HUES48 (cell line): ENCODE measurements around the gene C12orf56.
A peak's percentile ranks its signal among the peaks of the same experiment; 100 is the strongest.

Experiments
- H3K27ac ChIP-seq: one replicate; pipeline ENCODE4 v1.7.0; 2013; ENCODE audit warnings: low read depth, low read length, inconsistent platforms
- H3K27me3 ChIP-seq: 2 replicates; pipeline ENCODE4 v1.6.1; 2013; ENCODE audit warnings: mild to moderate bottlenecking, low read length; ENCODE audit not compliant: control insufficient read depth, insufficient read depth
- H3K36me3 ChIP-seq: 2 replicates; pipeline ENCODE4 v1.6.1; 2013; ENCODE audit warnings: low read length; ENCODE audit not compliant: control insufficient read depth, insufficient read depth
- H3K4me1 ChIP-seq: 2 replicates; pipeline ENCODE4 v1.6.1; 2013; ENCODE audit warnings: mild to moderate bottlenecking, low read length; ENCODE audit not compliant: control insufficient read depth, insufficient read depth
- H3K4me3 ChIP-seq: 2 replicates; pipeline ENCODE4 v1.5.1; 2013; ENCODE audit warnings: mild to moderate bottlenecking, low read depth, low read length
- H3K9ac ChIP-seq: 2 replicates; pipeline ENCODE4 v1.6.1; 2013; ENCODE audit warnings: mild to moderate bottlenecking, low read depth, low read length, moderate library complexity
- H3K9me3 ChIP-seq: 2 replicates; pipeline ENCODE4 v1.6.1; 2013; ENCODE audit warnings: low read length; ENCODE audit not compliant: control insufficient read depth, insufficient read depth

The C12orf56 gene

GRCh38 chr12:64390275-64390851 lies at the start of gene C12orf56:
Gene C12orf56, minus strand, starts transcription at chr12:64390758. Its CDS starts 193 bp downstream, at chr12:64390565.
- peak within 1 kb of the TSS; percentile 47; the same call in 1 of the 2 replicates for H3K9ac ChIP-seq
- no peaks in the 10 kb centered on the region for H3K36me3 ChIP-seq

GRCh38 chr12:64440100-64440499 lies 49.5 kb upstream of the C12orf56 start:
- Histone ChIP-seq H3K4me1 (no peaks in the 10 kb centered on the region), H3K27me3 (no peaks in the 10 kb centered on the region), H3K36me3 (peaks cover 99% of the 10 kb centered on the region), H3K9me3 (no peaks in the 10 kb centered on the region), H3K9ac (no peak overlapping the region), H3K4me3 (no peak overlapping the region), H3K27ac (no peak overlapping the region)

More at GRCh38 chr12:64390275-64390851, at the start of gene C12orf56:
- Histone ChIP-seq H3K27me3 (peaks cover 12% of the 10 kb centered on the region), H3K4me3 (peak within 1 kb of the TSS; percentile 56), H3K4me1 (no peaks in the 10 kb centered on the region), H3K27ac (no peak within 1 kb of the TSS), H3K9me3 (no peaks in the 10 kb centered on the region)

- no peak overlapping the region; the same call in 1 of the 2 replicates for H3K9ac ChIP-seq
- peaks cover 100% of the 10 kb centered on the region for H3K36me3 ChIP-seq
- H3K4me1 ChIP-seq = no peaks in the 10 kb centered on the region
- H3K9me3 ChIP-seq = no peaks in the 10 kb centered on the region
- H3K4me3 ChIP-seq = no peak overlapping the region
- no peak overlapping the region for H3K27ac ChIP-seq
- H3K27me3 ChIP-seq = no peaks in the 10 kb centered on the region
Measured at GRCh38 chr12:64433915-64434314, 43.4 kb upstream of the C12orf56 start.

- H3K4me3 ChIP-seq = no peak overlapping the region
- no peak overlapping the region for H3K27ac ChIP-seq
- H3K4me1 ChIP-seq = no peaks in the 10 kb centered on the region
- no peak overlapping the region for H3K9ac ChIP-seq
- no peaks in the 10 kb centered on the region for H3K9me3 ChIP-seq
- no peaks in the 10 kb centered on the region for H3K27me3 ChIP-seq
- peaks cover 100% of the 10 kb centered on the region for H3K36me3 ChIP-seq
Measured at GRCh38 chr12:64431791-64432190, 41.2 kb upstream of the C12orf56 start.

GRCh38 chr12:64430886-64431285 lies 40.3 kb upstream of the C12orf56 start:
- no peaks in the 10 kb centered on the region for H3K27me3 ChIP-seq
- no peaks in the 10 kb centered on the region for H3K4me1 ChIP-seq
- no peaks in the 10 kb centered on the region for H3K9me3 ChIP-seq
- no peak overlapping the region for H3K4me3 ChIP-seq
- H3K36me3 ChIP-seq = peaks cover 100% of the 10 kb centered on the region
- no peak overlapping the region for H3K9ac ChIP-seq
- no peak overlapping the region for H3K27ac ChIP-seq

GRCh38 chr12:64428956-64429355 lies 38.4 kb upstream of the C12orf56 start:
- Histone ChIP-seq H3K27me3 (no peaks in the 10 kb centered on the region), H3K4me1 (no peaks in the 10 kb centered on the region), H3K27ac (no peak overlapping the region), H3K36me3 (peaks cover 100% of the 10 kb centered on the region), H3K9me3 (no peaks in the 10 kb centered on the region), H3K4me3 (no peak overlapping the region), H3K9ac (no peak overlapping the region)

GRCh38 chr12:64427988-64428387 lies 37.4 kb upstream of the C12orf56 start:
- Histone ChIP-seq H3K9me3 (no peaks in the 10 kb centered on the region), H3K36me3 (peaks cover 100% of the 10 kb centered on the region), H3K4me1 (no peaks in the 10 kb centered on the region), H3K4me3 (no peak overlapping the region), H3K27me3 (no peaks in the 10 kb centered on the region), H3K27ac (no peak overlapping the region), H3K9ac (no peak overlapping the region)

GRCh38 chr12:64419696-64420095 lies 29.1 kb upstream of the C12orf56 start:
- Histone ChIP-seq H3K27me3 (no peaks in the 10 kb centered on the region), H3K27ac (no peak overlapping the region), H3K36me3 (peaks cover 99% of the 10 kb centered on the region), H3K9me3 (no peaks in the 10 kb centered on the region), H3K9ac (no peak overlapping the region), H3K4me1 (no peaks in the 10 kb centered on the region), H3K4me3 (no peak overlapping the region)

GRCh38 chr12:64418209-64418608 lies 27.7 kb upstream of the C12orf56 start:
- no peak overlapping the region for H3K4me3 ChIP-seq
- no peaks in the 10 kb centered on the region for H3K4me1 ChIP-seq
- no peaks in the 10 kb centered on the region for H3K27me3 ChIP-seq
- no peak overlapping the region for H3K27ac ChIP-seq
- no peak overlapping the region for H3K9ac ChIP-seq
- peaks cover 99% of the 10 kb centered on the region for H3K36me3 ChIP-seq
- no peaks in the 10 kb centered on the region for H3K9me3 ChIP-seq

- Histone ChIP-seq H3K27me3 (no peaks in the 10 kb centered on the region), H3K27ac (no peak overlapping the region), H3K36me3 (peaks cover 95% of the 10 kb centered on the region), H3K4me1 (no peaks in the 10 kb centered on the region), H3K4me3 (no peak overlapping the region), H3K9ac (no peak overlapping the region), H3K9me3 (no peaks in the 10 kb centered on the region)
Measured at GRCh38 chr12:64413884-64414283, 23.3 kb upstream of the C12orf56 start.

- Histone ChIP-seq H3K4me1 (no peaks in the 10 kb centered on the region), H3K27ac (no peak overlapping the region), H3K9ac (no peak overlapping the region), H3K4me3 (no peak overlapping the region), H3K36me3 (peaks cover 81% of the 10 kb centered on the region), H3K9me3 (no peaks in the 10 kb centered on the region), H3K27me3 (no peaks in the 10 kb centered on the region)
Measured at GRCh38 chr12:64412459-64412858, 21.9 kb upstream of the C12orf56 start.
